Common myeloid progenitor, CD34-positive (primary cell): Measurements from ENCODE around the gene OR13H1.
"Not testable (repeated sequence)": the region's sequence is repeated elsewhere in the genome, so short reads cannot be mapped to it uniquely, and the experiment has no call there.

Source experiments
- CTCF ChIA-PET: fragments of 350-600 bp; sonication (Branson Sonifier 250); formaldehyde crosslinking; loops from one replicate; lab custom pipeline; 2021; ENCODE audit warnings: antibody characterized with exemption; lab: Charles Lee
- POLR2A ChIA-PET: fragments of 350-600 bp; sonication (Branson Sonifier 250); formaldehyde crosslinking; loops from one replicate; lab custom pipeline; 2021; ENCODE audit warnings: antibody characterized with exemption; lab: Charles Lee
- DNase-seq, 3 donors: peaks; one replicate each; pipeline versions ENCODE4 v3.0.0 to v3.0.0-alpha.2; 2013
- H3K27ac ChIP-seq, 2 experiments: 1 replicate in 1 of 2; 2 replicates in 1 of 2; pipeline ENCODE4 v1.7.0; 2013; ENCODE audit warnings: inconsistent platforms in 2 of 2, low read length in 2 of 2, mild to moderate bottlenecking in 2 of 2, low read depth in 1 of 2, moderate library complexity in 1 of 2; ENCODE audit not compliant: severe bottlenecking in 2 of 2, insufficient read depth in 1 of 2, poor library complexity in 1 of 2
- H3K27me3 ChIP-seq, 5 experiments: replicated peaks in 2 of 5; 1 replicate in 3 of 5; 2 replicates in 2 of 5; pipeline versions ENCODE4 v1.6.1 to v1.7.0; 2013; ENCODE audit warnings: low read length in 4 of 5, mild to moderate bottlenecking in 2 of 5, moderate library complexity in 2 of 5, inconsistent platforms in 1 of 5; ENCODE audit not compliant: insufficient read depth in 5 of 5, control insufficient read depth in 4 of 5
- H3K36me3 ChIP-seq, 4 experiments: 1 replicate in 2 of 4; 2 replicates in 2 of 4; pipeline versions ENCODE4 v1.6.1 to v1.7.0; 2013; ENCODE audit warnings: low read length in 3 of 4, control low read depth in 1 of 4, mild to moderate bottlenecking in 1 of 4; ENCODE audit not compliant: control insufficient read depth in 4 of 4, insufficient read depth in 4 of 4
- H3K4me1 ChIP-seq, 4 experiments: 1 replicate in 3 of 4; 2 replicates in 1 of 4; pipeline versions ENCODE4 v1.6.1 to v1.7.1; 2013; ENCODE audit warnings: low read length in 3 of 4, mild to moderate bottlenecking in 3 of 4, control low read depth in 1 of 4, inconsistent platforms in 1 of 4, moderate library complexity in 1 of 4; ENCODE audit not compliant: control insufficient read depth in 4 of 4, insufficient read depth in 4 of 4; ENCODE audit errors: control extremely low read depth in 1 of 4
- H3K4me3 ChIP-seq, 7 experiments: 1 replicate in 4 of 7; 2 replicates in 3 of 7; pipeline versions ENCODE4 v1.5.1 to v1.7.0; 2013; ENCODE audit warnings: mild to moderate bottlenecking in 7 of 7, low read length in 6 of 7, moderate library complexity in 6 of 7, inconsistent platforms in 2 of 7, low read depth in 2 of 7, control low read depth in 1 of 7; ENCODE audit not compliant: insufficient read depth in 4 of 7, control insufficient read depth in 1 of 7; ENCODE audit errors: extremely low read depth in 1 of 7
- H3K9me3 ChIP-seq, 5 experiments: 1 replicate in 4 of 5; 2 replicates in 1 of 5; pipeline versions ENCODE4 v1.6.1 to v1.7.1; 2013; ENCODE audit warnings: low read length in 4 of 5, mild to moderate bottlenecking in 2 of 5, inconsistent platforms in 1 of 5, low read depth in 1 of 5, moderate library complexity in 1 of 5; ENCODE audit not compliant: control insufficient read depth in 4 of 5, insufficient read depth in 2 of 5; ENCODE audit errors: control extremely low read depth in 1 of 5
- WGBS: methylation state at CpG from one replicate; pipeline ENCODE4 v1.1.5; 2013; ENCODE audit not compliant: insufficient coverage; 5-methylcytosine and 5-hydroxymethylcytosine counted together

OR13H1 gene

DNA sequence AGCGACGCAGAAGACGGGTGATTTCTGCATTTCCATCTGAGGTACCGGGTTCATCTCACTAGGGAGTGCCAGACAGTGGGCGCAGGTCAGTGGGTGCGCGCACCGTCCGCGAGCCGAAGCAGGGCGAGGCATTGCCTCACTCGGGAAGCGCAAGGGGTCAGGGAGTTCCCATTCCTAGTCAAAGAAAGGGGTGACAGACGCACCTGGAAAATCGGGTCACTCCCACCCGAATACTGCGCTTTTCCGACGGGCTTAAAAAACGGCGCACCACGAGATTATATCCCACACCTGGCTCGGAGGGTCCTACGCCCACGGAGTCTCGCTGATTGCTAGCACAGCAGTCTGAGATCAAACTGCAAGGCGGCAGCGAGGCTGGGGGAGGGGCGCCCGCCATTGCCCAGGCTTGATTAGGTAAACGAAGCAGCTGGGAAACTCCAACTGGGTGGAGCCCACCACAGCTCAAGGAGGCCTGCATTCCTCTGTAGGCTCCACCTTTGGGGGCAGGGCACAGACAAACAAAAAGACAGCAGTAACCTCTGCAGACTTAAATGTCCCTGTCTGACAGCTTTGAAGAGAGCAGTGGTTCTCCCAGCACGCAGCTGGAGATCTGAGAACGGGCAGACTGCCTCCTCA is 35.0 kb downstream of the OR13H1 start:
- H3K9me3 ChIP-seq, H3K36me3 ChIP-seq, POLR2A ChIA-PET, CTCF ChIA-PET, H3K27ac ChIP-seq, H3K4me3 ChIP-seq, H3K27me3 ChIP-seq, H3K4me1 ChIP-seq, DNase-seq: not testable (repeated sequence)
- 35% methylated on average over 2 of the region's 34 CpGs for WGBS

- Histone ChIP-seq H3K9me3 (no peaks in the 10 kb centered on the region), H3K27me3 (peaks cover 0 to 27% (median 0%) of the 10 kb centered on the region in 5 experiments), H3K27ac (no peak overlapping the region), H3K4me1 (no peaks in the 10 kb centered on the region), H3K36me3 (no peaks in the 10 kb centered on the region), H3K4me3 (no peak overlapping the region)
- ChIA-PET POLR2A (no interaction called here), CTCF (no interaction called here)
- no peak for DNase-seq
- WGBS = 50% methylated on average over 1 of the region's 4 CpGs
Observed at GRCh38 chrX:131588995-131589394, 45.1 kb downstream of the OR13H1 start.
